Heart left ventricle (tissue), 16 donors: ENCODE results near the gene CRYBG1. TPM values are rescaled to one million over a fixed set of nuclear protein-coding genes. Genes with fewer than 3 reads are reported as not detected.
"Not testable (repeated sequence)": the region's sequence is repeated elsewhere in the genome, so short reads cannot be mapped to it uniquely, and the experiment has no call there.

ENCODE experiments used
- ATAC-seq, 4 donors: fragments of 200-7000 bp; cut with Tn5 transposase; one replicate each; pipeline ENCODE4 v1.9.1; 2020 to 2022; ENCODE audit warnings: moderate library complexity in 4 of 4, mild to moderate bottlenecking in 3 of 4, moderate number of reproducible peaks in 1 of 4
- DNase-seq, 5 donors: peaks; one replicate each; pipeline ENCODE4 v3.0.0-alpha.2; 2020
- H3K27ac ChIP-seq, 12 donors: fragments of 200-600 bp; sonication (generic) in 4 of 12; one replicate each; pipeline versions ENCODE4 v1.5.0 to v1.8.0; 2016 to 2022; ENCODE audit warnings: mild to moderate bottlenecking in 2 of 12
- H3K27me3 ChIP-seq, 9 donors: fragments of 200-600 bp; sonication (generic) in 2 of 9; one replicate each; pipeline versions ENCODE4 v1.5.1 to v1.8.0; 2016 to 2022; ENCODE audit warnings: mild to moderate bottlenecking in 3 of 9
- H3K36me3 ChIP-seq, 9 donors: fragments of 200-600 bp; sonication (generic) in 2 of 9; one replicate each; pipeline versions ENCODE4 v1.5.0 to v1.8.0; 2018 to 2022; ENCODE audit warnings: mild to moderate bottlenecking in 2 of 9
- H3K4me1 ChIP-seq, 12 donors: fragments of 200-600 bp; sonication (generic) in 4 of 12; one replicate each; pipeline versions ENCODE4 v1.5.0 to v1.8.0; 2016 to 2022; ENCODE audit warnings: mild to moderate bottlenecking in 3 of 12
- H3K4me3 ChIP-seq, 12 donors: fragments of 200-600 bp; sonication (generic) in 4 of 12; one replicate each; pipeline versions ENCODE4 v1.5.0 to v1.8.0; 2017 to 2022; ENCODE audit warnings: mild to moderate bottlenecking in 9 of 12, moderate library complexity in 4 of 12
- H3K9me3 ChIP-seq, 12 donors: fragments of 200-600 bp; sonication (generic) in 4 of 12; one replicate each; pipeline versions ENCODE4 v1.5.0 to v1.8.0; 2016 to 2022; ENCODE audit warnings: mild to moderate bottlenecking in 1 of 12
- CTCF ChIP-seq, 12 donors: fragments of 200-600 bp; sonication (generic) in 4 of 12; IDR thresholded peaks; one replicate each; pipeline versions ENCODE4 v1.5.0 to v1.8.0; 2018 to 2022; ENCODE audit warnings: antibody characterized with exemption in 12 of 12, mild to moderate bottlenecking in 5 of 12
- POLR2A ChIP-seq, 2 donors: fragments of 450-650 bp; IDR thresholded peaks; one replicate each; pipeline ENCODE4 v1.6.1; 2017; ENCODE audit warnings: antibody characterized with exemption in 2 of 2, mild to moderate bottlenecking in 2 of 2, moderate library complexity in 2 of 2
- WGBS, 4 donors: extraction: QIAGEN DNeasy Blood & Tissue Kit in 2 of 4; methylation state at CpG; one replicate each; pipeline versions ENCODE4 v1.1.5 to v1.1.7; 2013 to 2018; 5-methylcytosine and 5-hydroxymethylcytosine counted together
- intact Hi-C, 10 donors: fragments of 100-400 bp; cut with DNase I; formaldehyde crosslinking; loops; one replicate each; pipeline versions ENCODE4 v1.11.1 to v1.14.2; 2022
- polyA plus RNA-seq, 2 donors: library from polyadenylated mRNA; stranded (reverse); fragments of 200-250 nt; gene quantifications; one replicate each; pipeline ENCODE4 v1.2.3, GENCODE V29; 2013
- total RNA-seq, 9 donors: library from RNA; depleted of rRNA in 2 of 9; stranded (reverse); fragments of >200 nt in 2 of 9; fragmentation: NEBNext Ultra II Directional in 3 of 9; extraction: Animal tissue kit (Norgen Biotek cat#: 25700) in 3 of 9; gene quantifications; one replicate each; pipeline versions ENCODE4 v1.1.0 to v1.2.4, GENCODE V29; 2016 to 2023
- donor health status: ischemic (EF 13 %, LVEDD 7.1; RV severe dilation, severe dysfunction).
- donor health status: healthy with polysubstance abuse.
- donor health status: DM: no; HTN: yes; CAD: no.
- donor health status: DM: no; HTN: no; CAD: no.
- donor health status: ischemic (EF 25% LVEDD 6.9; RV normal size, moderate dysfunction).
- donor health status: ischemic (EF 25% LVEDD 5.7; RV mildly dilated, moderate dysfunction).
- donor health status: healthy.
- donor health status: DM: yes; HTN: yes; CAD: no.
- donor health status: ischemic (EF 35%, LVEDD 5.7; RV mildly dilated, moderate dysfunction).
- donor health status: nonischemic (EF 11% LVEDD 7.7; RV severe dilation, severe dysfunction).
- donor health status: DM: yes; HTN: yes; CAD: no.
- donor health status: PGD.
- donor health status: ischemic (EF 29% LVEDD 5.4; RV normal size, mild dysfunction).
- donor health status: nonischemic (EF 23%, LVEDD 6.1; RV moderate dilation, normal function).

CRYBG1 gene
- total and polyA plus RNA-seq, 11 donors: 0.42 to 17.7 (median 1.5) TPM

DNA sequence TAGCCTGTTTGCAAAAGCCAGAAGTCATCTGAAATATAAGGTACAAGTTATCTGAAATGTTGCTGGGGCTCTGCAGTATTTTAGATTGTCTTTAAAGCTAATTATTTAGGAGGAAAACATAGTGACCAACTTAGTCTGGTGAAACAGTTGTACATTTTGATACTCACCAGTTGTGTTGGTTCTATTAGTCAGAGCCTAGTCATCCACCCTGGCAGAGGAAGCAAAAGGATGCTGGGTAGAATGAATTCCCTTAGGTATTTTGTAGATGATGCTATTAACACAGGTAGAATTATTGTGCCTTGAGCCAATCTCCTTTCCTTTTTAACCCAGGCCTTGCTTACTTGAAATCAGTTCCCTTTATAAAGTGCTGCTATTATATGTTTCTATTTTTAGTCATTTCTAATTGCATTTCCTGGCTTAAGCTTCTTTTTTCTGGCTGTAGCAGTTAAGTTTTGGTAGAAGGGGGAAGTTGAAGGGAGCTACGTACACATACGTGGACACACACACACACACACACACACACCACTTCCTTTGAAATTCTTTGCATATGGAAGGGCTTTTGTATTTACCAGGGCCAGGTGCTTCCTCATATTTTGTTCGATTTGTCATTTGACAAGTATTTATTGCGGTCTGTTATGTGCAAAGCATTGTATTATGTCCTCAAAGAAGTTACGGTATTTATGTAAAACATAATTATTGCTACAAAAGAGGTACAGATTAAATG lies 186.3 kb downstream of the CRYBG1 start:
- peak overlapping the region in 6 of 12 donors; percentile 31 to 78 (median 38) for H3K27ac ChIP-seq
- DNase-seq (no peak), ATAC-seq (peak in 3 of 4 donors; percentile 44 to 70 (median 59))
- H3K36me3 ChIP-seq: peaks cover 0 to 38% (median 0%) of the 10 kb centered on the region in 9 donors
- no peaks in the 10 kb centered on the region for H3K27me3 ChIP-seq
- no peak overlapping the region for H3K4me3 ChIP-seq
- 32 to 56% (median 34%) methylated on average over 5 of the region's 5 CpGs for WGBS, 4 donors
- TF ChIP-seq POLR2A (IDR thresholded peaks at IDR 0.05): no peak
- H3K4me1 ChIP-seq: peaks cover 0 to 58% (median 8%) of the 10 kb centered on the region in 12 donors
- H3K9me3 ChIP-seq: no peaks in the 10 kb centered on the region
- intact Hi-C loops: no loop called here

- H3K36me3 ChIP-seq: peaks cover 0 to 40% (median 0%) of the 10 kb centered on the region in 9 donors
- WGBS, 4 donors: 55 to 66% (median 64%) methylated on average over 6 of the region's 6 CpGs
- TF ChIP-seq CTCF (IDR thresholded peaks at IDR 0.05) (no peak), POLR2A (IDR thresholded peaks at IDR 0.05) (no peak)
- intact Hi-C loops: no loop called here
- H3K9me3 ChIP-seq: no peaks in the 10 kb centered on the region
- ATAC-seq (no peak), DNase-seq (no peak)
- no peaks in the 10 kb centered on the region for H3K27me3 ChIP-seq
- no peak overlapping the region for H3K4me3 ChIP-seq
- H3K27ac ChIP-seq: peak overlapping the region in 4 of 12 donors; percentile 1 to 78 (median 32)
- peaks cover 0 to 58% (median 8%) of the 10 kb centered on the region in 12 donors for H3K4me1 ChIP-seq
Observed at GRCh38 chr6:106547601-106548453, 187.3 kb downstream of the CRYBG1 start.

- Histone ChIP-seq H3K36me3 (peaks cover 0 to 41% (median 0%) of the 10 kb centered on the region in 9 donors), H3K4me1 (peaks cover 0 to 58% (median 8%) of the 10 kb centered on the region in 12 donors)
- WGBS, 4 donors: 85 to 99% (median 96%) methylated on average over 3 to 5 of the region's 6 CpGs
- ATAC-seq, H3K27ac ChIP-seq, DNase-seq, H3K27me3 ChIP-seq, intact Hi-C loops, H3K9me3 ChIP-seq, H3K4me3 ChIP-seq: not testable (repeated sequence)
Observed at GRCh38 chr6:106548926-106549455, 188.5 kb downstream of the CRYBG1 start.

- intact Hi-C loops: no loop called here
- Histone ChIP-seq H3K27me3 (no peaks in the 10 kb centered on the region), H3K27ac (peak overlapping the region in 1 of 12 donors; percentile 57), H3K36me3 (peaks cover 0 to 41% (median 0%) of the 10 kb centered on the region in 9 donors), H3K9me3 (no peaks in the 10 kb centered on the region), H3K4me3 (no peak overlapping the region), H3K4me1 (peaks cover 0 to 58% (median 8%) of the 10 kb centered on the region in 12 donors)
- DNase-seq: no peak
- ATAC-seq: no peak
- whole genome bisulfite sequencing, 4 donors: 78 to 90% (median 87%) methylated on average over 1 of the region's 1 CpG
- TF ChIP-seq POLR2A (IDR thresholded peaks at IDR 0.05): no peak
- TF ChIP-seq CTCF (IDR thresholded peaks at IDR 0.05): no peak
Observed at GRCh38 chr6:106549521-106549920, 189.0 kb downstream of the CRYBG1 start.

- Histone ChIP-seq H3K36me3 (peaks cover 0 to 41% (median 0%) of the 10 kb centered on the region in 9 donors), H3K27me3 (no peaks in the 10 kb centered on the region), H3K4me3 (no peak overlapping the region), H3K9me3 (no peaks in the 10 kb centered on the region), H3K27ac (no peak overlapping the region), H3K4me1 (peaks cover 0 to 44% (median 7%) of the 10 kb centered on the region in 12 donors)
- 88 to 96% (median 93%) methylated on average over 3 of the region's 3 CpGs for WGBS, 4 donors
- TF ChIP-seq CTCF (IDR thresholded peaks at IDR 0.05) (no peak), POLR2A (IDR thresholded peaks at IDR 0.05) (no peak)
- ATAC-seq: no peak
- DNase-seq: no peak
- intact Hi-C loops: no loop called here
Observed at GRCh38 chr6:106551155-106551554, 190.6 kb downstream of the CRYBG1 start.
